ENCODE measurements around the gene PTPRM.

- TF ChIP-seq CTCF (IDR thresholded peaks at IDR 0.05; ENCODE audit: borderline replicate concordance, extremely low read depth, low read length, poor library complexity, severe bottlenecking) (no peak), EZH2 (IDR thresholded peaks at IDR 0.05; ENCODE audit: borderline replicate concordance, low read depth, low read length, severe bottlenecking) (no peak)
These were observed 839.7 kb downstream of the PTPRM start for GRCh38 chr18:8406868-8407250.

Measured in DND-41 (cell line).